ENCODE results near the gene RGL3. TPM values are rescaled to one million over a fixed set of nuclear protein-coding genes. Genes with fewer than 3 reads are reported as not detected.

The RGL3 gene
- total and polyA plus RNA-seq, 10 of the 15 experiments (the other 5 are each of a cell fraction or from before 2014, with no cell fraction given) = not detected

DNA sequence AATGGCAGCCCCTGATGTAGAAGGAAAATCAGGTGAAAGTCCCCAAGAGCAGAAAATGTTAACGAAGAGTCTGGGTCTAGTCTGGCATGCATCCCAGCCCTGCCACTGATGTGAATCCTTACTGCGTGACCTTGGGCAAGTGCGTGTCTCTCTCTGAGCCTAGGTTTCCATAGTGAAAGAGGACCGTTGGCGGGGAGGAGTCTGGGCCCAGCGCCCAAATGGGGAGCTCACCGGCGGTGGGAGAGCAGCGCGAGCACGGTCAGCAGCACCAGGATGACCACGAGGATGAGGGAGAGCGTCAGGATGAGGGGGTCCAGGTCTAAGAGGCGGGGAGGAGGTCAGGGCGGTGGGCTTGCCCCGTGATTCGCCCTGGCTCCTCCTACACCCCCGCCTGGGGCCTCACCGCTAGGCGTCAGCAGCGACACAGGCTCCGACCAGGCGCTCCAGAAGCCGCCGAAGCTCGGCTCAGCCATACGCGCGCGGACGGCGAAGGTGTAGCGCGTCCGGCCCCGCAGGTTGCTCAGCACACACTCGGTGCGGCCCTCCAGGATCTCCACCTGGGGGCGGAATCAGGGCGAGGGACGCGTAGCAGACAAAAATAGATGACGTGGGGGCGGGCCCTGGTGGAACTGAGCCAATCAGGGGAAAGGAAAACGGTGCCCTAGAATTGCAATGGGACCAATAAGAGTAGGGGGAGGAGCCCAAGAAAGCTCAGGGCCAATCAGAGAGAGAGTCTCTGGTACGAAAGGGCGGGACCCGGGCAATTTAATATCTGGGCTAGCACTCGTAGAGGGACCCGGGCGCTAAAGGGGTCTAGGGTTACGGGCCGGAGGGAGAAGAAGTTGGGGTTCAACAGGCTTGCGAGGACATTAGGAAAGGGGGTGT lies 38.2 kb downstream of the RGL3 start (continued):
- TF ChIP-seq ESRRA (IDR thresholded peaks at IDR 0.05; ENCODE audit: low read length) = no peak

DNA sequence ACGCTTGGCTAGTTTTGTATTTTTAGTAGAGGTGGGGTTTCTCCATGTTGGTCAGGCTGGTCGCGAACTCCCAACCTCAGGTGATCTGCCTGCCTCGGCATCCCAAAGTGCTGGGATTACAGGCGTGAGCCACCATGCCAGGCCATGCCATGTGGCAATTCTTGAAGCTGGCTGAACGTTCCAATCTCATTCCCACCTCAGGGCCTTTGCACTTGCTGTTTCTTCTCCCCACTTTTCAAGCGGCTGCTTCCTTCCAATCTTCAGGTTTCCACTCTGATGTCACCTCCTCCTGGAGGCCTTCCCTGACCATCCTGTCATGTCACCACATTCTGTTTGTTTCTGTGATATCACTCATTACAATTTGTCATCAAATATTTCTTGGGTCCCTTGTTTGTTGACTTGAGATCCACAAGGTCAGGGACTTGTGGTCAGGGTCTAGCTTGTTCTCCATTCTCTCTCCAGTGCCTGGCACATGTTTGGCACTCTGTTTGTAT lies 39.2 kb downstream of the RGL3 start:
- no peaks in the 10 kb centered on the region for H4K20me1 ChIP-seq (ENCODE audit: control insufficient read depth, insufficient read depth)
- intact Hi-C loops (cut with micrococcal nuclease; ENCODE audit: unreplicated experiment) (loop anchor here (2.0 to 5.0 kb wide), 5 partner anchors 55 to 202 kb away; partner anchors contain the start of genes ODAD3 and PRKCSH), in situ Hi-C loops (cut with MboI) (no loop called here)
- H3K27me3 ChIP-seq (replicated peaks in 1 of 2; ENCODE audit: control insufficient read depth in 2 of 2, insufficient read depth in 2 of 2, low read length in 1 of 2) = peaks cover 0 to 5% of the 10 kb centered on the region in 2 experiments; a peak in 2 of 4 replicates
- WGBS (ENCODE audit: insufficient coverage, insufficient replicate concordance, low lambda C conversion rate, missing lambda C conversion rate) = 87% methylated on average over 7 of the region's 7 CpGs
- DNase-seq (ENCODE audit: low read depth, low spot score) (no peak), FAIRE-seq (no peak), ATAC-seq (no peak)
- peak overlapping the region; percentile 88 for H3K27ac ChIP-seq (ENCODE audit: control insufficient read depth, insufficient read depth)
- peak overlapping the region; percentile 96 for H3K4me2 ChIP-seq (ENCODE audit: control insufficient read depth, insufficient read depth)
- H3K36me3 ChIP-seq (ENCODE audit: control insufficient read depth in 2 of 2, insufficient read depth in 2 of 2, low read length in 1 of 2) = no peaks in the 10 kb centered on the region
- TF ChIP-seq, protein P1, sequence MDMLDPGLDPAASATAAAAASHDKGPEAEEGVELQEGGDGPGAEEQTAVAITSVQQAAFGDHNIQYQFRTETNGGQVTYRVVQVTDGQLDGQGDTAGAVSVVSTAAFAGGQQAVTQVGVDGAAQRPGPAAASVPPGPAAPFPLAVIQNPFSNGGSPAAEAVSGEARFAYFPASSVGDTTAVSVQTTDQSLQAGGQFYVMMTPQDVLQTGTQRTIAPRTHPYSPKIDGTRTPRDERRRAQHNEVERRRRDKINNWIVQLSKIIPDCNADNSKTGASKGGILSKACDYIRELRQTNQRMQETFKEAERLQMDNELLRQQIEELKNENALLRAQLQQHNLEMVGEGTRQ (IDR thresholded peaks at IDR 0.05; ENCODE audit: borderline replicate concordance, low read depth, low read length) = no peak
- TF ChIP-seq SIN3A (IDR thresholded peaks at IDR 0.05; ENCODE audit: low read depth, low read length) (no peak), DPF2 (IDR thresholded peaks at IDR 0.05) (no peak), CTCF (IDR thresholded peaks at IDR 0.05 in 2 of 3, conservative IDR thresholded peaks at IDR 0.05 in 1 of 3; ENCODE audit: control insufficient read depth in 2 of 3, extremely low read depth in 1 of 3, insufficient read depth in 1 of 3, low read depth in 3 of 3, low read length in 3 of 3) (no peak), HDAC6 (IDR thresholded peaks at IDR 0.05; ENCODE audit: unreplicated experiment) (no peak), ETV6 (conservative IDR thresholded peaks at IDR 0.05 in 1 of 2, IDR thresholded peaks at IDR 0.05 in 1 of 2; ENCODE audit: borderline replicate concordance in 1 of 2, low read depth in 1 of 2) (no peak), NFYA (IDR thresholded peaks at IDR 0.05; ENCODE audit: borderline replicate concordance, low read depth, low read length) (no peak), IRF4 (IDR thresholded peaks at IDR 0.05; ENCODE audit: low read depth, low read length) (no peak), FOS (IDR thresholded peaks at IDR 0.05; ENCODE audit: borderline replicate concordance, extremely low read depth, insufficient read length) (no peak)
- TF ChIP-seq, protein P2, sequence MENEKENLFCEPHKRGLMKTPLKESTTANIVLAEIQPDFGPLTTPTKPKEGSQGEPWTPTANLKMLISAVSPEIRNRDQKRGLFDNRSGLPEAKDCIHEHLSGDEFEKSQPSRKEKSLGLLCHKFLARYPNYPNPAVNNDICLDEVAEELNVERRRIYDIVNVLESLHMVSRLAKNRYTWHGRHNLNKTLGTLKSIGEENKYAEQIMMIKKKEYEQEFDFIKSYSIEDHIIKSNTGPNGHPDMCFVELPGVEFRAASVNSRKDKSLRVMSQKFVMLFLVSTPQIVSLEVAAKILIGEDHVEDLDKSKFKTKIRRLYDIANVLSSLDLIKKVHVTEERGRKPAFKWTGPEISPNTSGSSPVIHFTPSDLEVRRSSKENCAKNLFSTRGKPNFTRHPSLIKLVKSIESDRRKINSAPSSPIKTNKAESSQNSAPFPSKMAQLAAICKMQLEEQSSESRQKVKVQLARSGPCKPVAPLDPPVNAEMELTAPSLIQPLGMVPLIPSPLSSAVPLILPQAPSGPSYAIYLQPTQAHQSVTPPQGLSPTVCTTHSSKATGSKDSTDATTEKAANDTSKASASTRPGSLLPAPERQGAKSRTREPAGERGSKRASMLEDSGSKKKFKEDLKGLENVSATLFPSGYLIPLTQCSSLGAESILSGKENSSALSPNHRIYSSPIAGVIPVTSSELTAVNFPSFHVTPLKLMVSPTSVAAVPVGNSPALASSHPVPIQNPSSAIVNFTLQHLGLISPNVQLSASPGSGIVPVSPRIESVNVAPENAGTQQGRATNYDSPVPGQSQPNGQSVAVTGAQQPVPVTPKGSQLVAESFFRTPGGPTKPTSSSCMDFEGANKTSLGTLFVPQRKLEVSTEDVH (IDR thresholded peaks at IDR 0.05; ENCODE audit: low read depth, partially characterized antibody) = no peak
- peak overlapping the region; percentile 79 for H3K4me3 ChIP-seq
- peaks cover 27% of the 10 kb centered on the region for H3K4me1 ChIP-seq (ENCODE audit: control insufficient read depth, insufficient read depth, low read length)
- BruUV-seq (replicated peaks) = no TSS peak
- ChIA-PET RAD21 (ENCODE audit: unreplicated experiment) (interaction anchor here (1.5 to 2.1 kb wide), 6 partner anchors 39 to 203 kb away, joined by 3 to 43 read pairs (median 9); no protein-coding TSS in a partner anchor), POLR2A (interaction anchor here (0.5 to 2.8 kb wide), 7 partner anchors 33 to 212 kb away, joined by 3 to 14 read pairs (median 6); partner anchors contain the start of genes CCDC159, ODAD3, PRKCSH and TMEM205), CTCF (interaction anchor here (1.0 to 4.6 kb wide), 13 partner anchors 11 to 105 kb away, joined by 3 to 76 read pairs (median 14); partner anchors contain the start of genes CCDC159, ELAVL3, TMEM205 and TSPAN16), SMC1A (ENCODE audit: uncharacterized antibody, unreplicated experiment) (interaction anchor here (1.0 to 2.7 kb wide), 5 partner anchors 11 to 102 kb away, joined by 3 to 29 read pairs (median 7); partner anchors contain the start of gene TSPAN16)
- no peaks in the 10 kb centered on the region for H3K9me3 ChIP-seq (replicated peaks; ENCODE audit: control insufficient read depth, insufficient read depth, low read length)
- H3K79me2 ChIP-seq (ENCODE audit: control insufficient read depth, insufficient read depth, low read length) = peaks cover 10% of the 10 kb centered on the region
- H2AFZ ChIP-seq (ENCODE audit: control insufficient read depth, low read depth, low read length) = no peak overlapping the region; the same call in 1 of the 2 replicates
- H3K9ac ChIP-seq (ENCODE audit: control insufficient read depth, insufficient read depth, low read length) = peak overlapping the region; percentile 88; the same call in 1 of the 2 replicates

All from GM12878 (cell line).